Right kidney (tissue), 1 donor: Measurements from ENCODE around the gene SNX6.
"Not testable (repeated sequence)": the region's sequence is repeated elsewhere in the genome, so short reads cannot be mapped to it uniquely, and the experiment has no call there.

Source experiments
- DNase-seq: peaks from one replicate; pipeline ENCODE4 v3.0.0-alpha.2; 2016

Gene SNX6

DNA sequence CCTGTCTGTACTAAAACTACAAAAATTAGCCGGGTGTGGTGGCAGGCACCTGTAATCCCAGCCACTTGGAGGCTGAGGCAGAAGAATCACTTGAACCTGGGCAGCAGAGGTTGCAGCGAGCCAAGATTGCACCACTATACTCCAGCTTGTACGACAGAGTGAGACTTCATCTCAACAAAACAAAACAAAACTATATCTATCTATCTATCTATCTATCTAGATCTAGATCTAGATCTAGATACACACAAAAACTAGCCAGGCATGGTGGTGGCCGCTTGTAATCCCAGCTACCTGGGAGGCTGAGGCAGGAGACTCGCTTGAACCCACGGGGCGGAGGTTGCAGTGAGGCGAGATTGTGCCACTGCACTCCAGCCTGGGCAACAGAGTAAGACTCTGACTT is 105.7 kb downstream of the SNX6 start:
- DNase-seq = not testable (repeated sequence)

DNA sequence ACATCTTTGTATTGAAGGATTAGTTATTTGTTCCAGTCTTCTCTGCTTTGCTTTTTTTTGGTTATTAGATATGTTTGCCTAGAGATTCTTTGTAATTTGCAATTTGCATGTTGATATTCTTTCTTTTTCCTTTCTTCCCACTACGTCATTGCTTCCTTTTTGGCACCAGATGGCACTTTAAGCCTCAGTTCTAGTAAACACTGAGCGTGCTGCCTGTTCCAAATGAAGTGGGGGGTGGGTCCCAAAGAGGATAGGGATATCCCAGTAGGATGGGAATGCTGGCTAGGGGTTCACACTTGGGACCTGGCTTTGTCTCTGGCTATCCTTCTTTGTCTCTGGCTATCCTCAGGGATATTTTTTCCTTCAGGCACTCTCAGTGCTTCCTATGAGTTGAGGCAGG is 107.5 kb downstream of the SNX6 start:
- no peak for DNase-seq

DNA sequence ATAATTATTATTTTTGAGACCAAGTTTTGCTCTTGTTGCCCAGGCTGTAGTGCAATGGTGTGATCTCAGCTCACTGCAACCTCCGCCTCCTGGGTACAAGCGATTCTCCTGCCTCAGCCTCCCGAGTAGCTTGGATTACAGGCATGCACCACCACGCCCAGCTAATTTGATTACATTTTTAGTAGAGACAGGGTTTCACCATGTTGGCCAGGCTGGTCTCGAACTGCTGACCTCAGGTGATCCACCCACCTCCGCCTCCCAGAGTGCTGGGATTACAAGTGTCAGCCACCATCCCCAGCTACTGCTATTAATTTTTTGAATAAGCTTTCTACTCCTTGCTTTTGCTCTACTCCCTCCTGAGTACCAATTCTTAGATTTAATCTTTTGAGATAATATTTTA is 108.9 kb downstream of the SNX6 start:
- DNase-seq = not testable (repeated sequence)

DNA sequence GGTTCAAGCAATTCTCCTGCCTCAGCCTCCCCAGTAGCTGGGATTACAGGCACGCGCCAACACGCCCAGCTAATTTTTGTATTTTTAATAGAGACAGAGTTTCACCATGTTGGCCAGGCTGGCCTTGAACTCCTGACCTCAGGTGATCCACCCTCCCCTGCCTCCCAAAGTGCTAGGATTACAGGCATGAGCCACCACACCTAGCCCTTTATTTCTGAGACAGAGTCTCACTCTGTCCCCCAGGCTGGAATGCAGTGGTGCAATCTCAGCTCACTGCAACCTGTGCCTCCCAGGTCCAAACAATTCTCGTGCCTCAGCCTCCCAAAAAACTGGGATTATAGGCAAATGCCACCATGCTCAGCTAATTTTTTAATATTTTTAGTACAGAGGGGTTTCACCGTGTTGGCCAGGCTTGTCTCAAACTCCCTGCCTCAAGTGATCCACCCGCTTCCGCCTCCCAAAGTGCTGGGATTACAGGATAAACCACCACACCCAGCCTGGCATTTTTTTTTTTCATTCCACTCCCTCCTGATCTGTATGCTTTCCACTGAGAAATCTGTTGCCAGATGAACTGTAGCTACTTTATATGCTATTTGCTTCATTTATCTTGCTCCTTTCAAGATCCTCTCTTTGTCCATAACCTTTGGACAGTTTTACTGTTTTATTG is 109.5 kb downstream of the SNX6 start:
- not testable (repeated sequence) for DNase-seq
